ENCODE results near the gene GOLGA2. TPM values are rescaled to one million over a fixed set of nuclear protein-coding genes. Genes with fewer than 3 reads are reported as not detected.

GOLGA2 gene
- total RNA-seq, 1 experiment from 2014 or later, result 51.0 TPM

- Histone ChIP-seq H4K5ac (ENCODE audit: insufficient read length, low read depth, low read length) (no peak overlapping the region), H2BK15ac (ENCODE audit: low read depth, low read length) (no peak overlapping the region), H3T11ph (ENCODE audit: low read length) (no peak overlapping the region), H3K4me2 (ENCODE audit: insufficient read depth, insufficient read length, low read length) (no peak overlapping the region), H2BK12ac (ENCODE audit: insufficient read length, low read depth, low read length) (no peak overlapping the region), H4K20me1 (ENCODE audit: control insufficient read depth, insufficient read depth, insufficient read length) (no peaks in the 10 kb centered on the region), H2AK5ac (ENCODE audit: insufficient read length, low read length) (no peak overlapping the region), H4K91ac (ENCODE audit: insufficient read length, low read depth, low read length) (no peak overlapping the region), H2BK5ac (ENCODE audit: insufficient read length, low read length) (no peak overlapping the region), H3K79me2 (ENCODE audit: insufficient read depth, low read length) (no peaks in the 10 kb centered on the region), H3K9ac (ENCODE audit: extremely low read depth, insufficient read length, low read length) (no peak overlapping the region), H3K23me2 (ENCODE audit: insufficient read length, low read depth, low read length, poor library complexity, severe bottlenecking) (peaks cover 7% of the 10 kb centered on the region), H3K9me3 (ENCODE audit: control insufficient read depth, low read depth, low read length) (no peaks in the 10 kb centered on the region), H3K14ac (ENCODE audit: insufficient read depth, low read length) (no peak overlapping the region), H3K4me1 (ENCODE audit: insufficient read depth, low read length) (peaks cover 4% of the 10 kb centered on the region; the same call in 1 of the 2 replicates), H2AFZ (ENCODE audit: low read length) (no peak overlapping the region), H3K4ac (ENCODE audit: low read depth, low read length) (no peak overlapping the region), H2BK20ac (ENCODE audit: low read depth, low read length, poor library complexity, severe bottlenecking) (no peak overlapping the region), H3K18ac (ENCODE audit: insufficient read length, low read depth, low read length) (no peak overlapping the region), H4K8ac (replicated peaks; ENCODE audit: insufficient read length, low read depth, low read length) (no peak overlapping the region), H3K56ac (ENCODE audit: insufficient read length, low read depth, low read length) (no peak overlapping the region), H3K79me1 (ENCODE audit: insufficient read depth, low read depth, low read length, poor library complexity, severe bottlenecking) (no peaks in the 10 kb centered on the region), H3K27me3 (ENCODE audit: insufficient read depth, low read length) (no peaks in the 10 kb centered on the region), H2BK120ac (ENCODE audit: low read depth, low read length, poor library complexity, severe bottlenecking) (no peak overlapping the region), H3K23ac (ENCODE audit: insufficient read length, low read depth, low read length) (no peak overlapping the region), H3K27ac (ENCODE audit: insufficient read length, low read depth, low read length) (no peak overlapping the region)
- no peak overlapping the region for H3K27ac Mint-ChIP-seq
- H3K4me3 Mint-ChIP-seq, result no peak overlapping the region
- peaks cover 3 to 8% (median 7%) of the 10 kb centered on the region in 3 experiments; a peak in 4 of 7 replicates for H3K36me3 Mint-ChIP-seq (ENCODE audit: insufficient read depth in 1 of 3, low read depth in 3 of 3)
- no peak for DNase-seq
- TF ChIP-seq, protein P1, sequence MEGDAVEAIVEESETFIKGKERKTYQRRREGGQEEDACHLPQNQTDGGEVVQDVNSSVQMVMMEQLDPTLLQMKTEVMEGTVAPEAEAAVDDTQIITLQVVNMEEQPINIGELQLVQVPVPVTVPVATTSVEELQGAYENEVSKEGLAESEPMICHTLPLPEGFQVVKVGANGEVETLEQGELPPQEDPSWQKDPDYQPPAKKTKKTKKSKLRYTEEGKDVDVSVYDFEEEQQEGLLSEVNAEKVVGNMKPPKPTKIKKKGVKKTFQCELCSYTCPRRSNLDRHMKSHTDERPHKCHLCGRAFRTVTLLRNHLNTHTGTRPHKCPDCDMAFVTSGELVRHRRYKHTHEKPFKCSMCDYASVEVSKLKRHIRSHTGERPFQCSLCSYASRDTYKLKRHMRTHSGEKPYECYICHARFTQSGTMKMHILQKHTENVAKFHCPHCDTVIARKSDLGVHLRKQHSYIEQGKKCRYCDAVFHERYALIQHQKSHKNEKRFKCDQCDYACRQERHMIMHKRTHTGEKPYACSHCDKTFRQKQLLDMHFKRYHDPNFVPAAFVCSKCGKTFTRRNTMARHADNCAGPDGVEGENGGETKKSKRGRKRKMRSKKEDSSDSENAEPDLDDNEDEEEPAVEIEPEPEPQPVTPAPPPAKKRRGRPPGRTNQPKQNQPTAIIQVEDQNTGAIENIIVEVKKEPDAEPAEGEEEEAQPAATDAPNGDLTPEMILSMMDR (conservative IDR thresholded peaks at IDR 0.05), result no peak
- no peaks in the 10 kb centered on the region for H3K9me3 Mint-ChIP-seq
- WGBS (ENCODE audit: extremely low coverage, insufficient read length, low lambda C conversion rate), result no CpG with 5 or more reads among the region's 15 CpGs
- peaks cover 9 to 11% of the 10 kb centered on the region in 2 experiments for H3K4me1 Mint-ChIP-seq
- H3K27me3 Mint-ChIP-seq (ENCODE audit: low read depth), result no peaks in the 10 kb centered on the region; the same call in 1 of the 2 replicates
These were observed 66.7 kb downstream of the GOLGA2 start for GRCh38 chr9:128208946-128209669.
